ENCODE results near the gene NAA10.
A peak's percentile ranks its signal among the peaks of the same experiment; 100 is the strongest.

NAA10 gene

DNA sequence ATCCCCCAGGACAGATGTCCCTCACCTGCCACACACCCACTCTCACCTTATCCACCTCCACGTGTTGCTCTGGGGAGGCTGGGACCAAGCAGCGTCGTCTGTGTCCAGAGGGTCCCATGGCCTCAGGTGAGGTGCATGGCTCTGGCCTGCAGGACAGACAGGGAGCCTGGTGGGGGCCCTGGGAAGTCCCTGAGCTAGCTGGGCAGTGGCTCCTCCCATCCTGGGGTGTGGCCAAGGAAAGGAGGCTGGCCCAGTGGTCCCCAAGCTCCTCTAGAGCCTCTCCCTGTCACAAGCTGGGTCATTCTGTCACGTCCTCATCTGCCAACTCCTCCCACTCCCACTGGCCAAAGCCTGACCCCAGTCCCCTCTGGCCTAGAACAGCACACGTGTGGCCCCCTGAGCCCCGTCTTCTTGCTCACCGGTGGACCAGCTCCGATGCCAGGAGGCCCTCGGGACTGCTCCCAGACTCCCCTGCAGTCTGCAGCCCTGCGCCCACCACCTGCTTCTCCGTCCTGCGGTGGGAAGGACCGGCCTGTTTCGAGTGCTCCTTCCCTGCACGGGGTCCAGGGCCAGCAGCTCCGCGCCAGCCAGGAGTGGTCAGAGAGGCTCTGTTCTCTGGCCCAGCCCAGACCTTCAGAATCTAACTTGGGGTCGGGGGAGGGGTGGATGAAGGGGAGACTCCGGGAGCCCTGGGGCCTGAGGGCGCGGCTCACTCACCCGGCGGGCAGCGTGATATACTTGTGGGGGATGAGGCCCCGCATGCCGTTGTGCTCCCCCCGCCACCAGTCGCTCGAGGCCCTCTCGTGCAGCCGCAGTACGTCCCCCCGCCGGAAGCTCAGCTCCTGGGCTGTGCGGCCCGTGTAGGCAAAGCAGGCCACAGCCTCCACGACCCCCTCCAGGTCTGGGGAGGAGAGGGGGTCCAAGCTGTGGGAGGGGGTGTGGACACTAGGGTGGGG, 25.5 kb downstream of the NAA10 start:
- DNase-seq (ENCODE audit: low read depth in 2 of 2) = no peak

DNA sequence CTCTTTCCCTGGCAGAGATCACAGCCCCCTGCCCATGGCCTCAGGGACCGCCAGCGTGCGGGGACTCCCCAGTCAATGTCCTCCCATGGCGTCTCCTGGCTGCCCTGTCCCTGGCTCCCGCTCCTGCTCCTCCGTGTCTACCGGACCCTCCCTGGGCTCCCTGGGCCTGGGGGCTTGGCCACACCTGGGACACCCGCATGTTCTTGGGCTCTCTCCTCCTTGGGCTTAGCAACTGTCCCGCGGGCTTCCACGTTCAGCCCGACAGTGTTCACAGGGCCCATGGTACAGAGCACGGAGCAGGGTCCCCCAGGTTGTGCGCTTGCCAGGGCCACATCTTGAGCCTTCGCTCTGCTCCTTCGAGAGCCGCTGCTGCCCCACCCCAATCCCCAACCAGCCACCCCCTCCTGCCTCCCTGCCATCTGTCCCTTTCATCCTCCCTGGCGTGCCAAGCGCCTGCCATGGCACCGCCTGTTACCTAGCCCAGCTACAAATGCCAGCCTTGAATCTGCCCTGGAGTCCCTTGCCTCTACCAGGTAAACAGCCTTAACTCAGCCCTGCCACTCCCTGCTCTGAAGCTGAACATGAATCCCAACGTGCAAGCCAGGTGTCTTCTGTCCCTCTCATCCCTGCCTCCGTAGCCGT, 26.5 kb downstream of the NAA10 start:
- no peak for DNase-seq (ENCODE audit: low read depth in 2 of 2)

DNA sequence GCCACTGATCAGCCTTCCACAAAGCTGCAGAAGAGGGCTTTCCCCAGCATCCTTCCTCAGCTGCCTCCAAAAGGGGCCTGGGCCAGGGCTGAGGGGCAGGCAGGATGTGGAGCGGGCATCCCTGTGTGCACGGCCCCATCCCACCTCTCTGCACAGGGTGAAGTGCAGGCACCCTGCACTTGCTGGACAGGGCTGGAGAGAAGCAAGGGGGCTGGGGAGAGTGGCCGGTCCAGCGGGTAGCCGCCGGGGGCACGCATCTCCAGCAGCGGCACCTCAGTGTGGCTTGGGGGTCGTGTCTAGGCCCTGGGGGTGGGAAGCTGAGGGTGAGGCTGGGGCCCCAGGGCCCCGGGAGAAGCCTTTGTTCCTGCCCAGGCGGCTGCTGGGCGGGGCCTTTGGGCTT, 27.4 kb downstream of the NAA10 start:
- DNase-seq (ENCODE audit: low read depth in 2 of 2) = no peak

DNA sequence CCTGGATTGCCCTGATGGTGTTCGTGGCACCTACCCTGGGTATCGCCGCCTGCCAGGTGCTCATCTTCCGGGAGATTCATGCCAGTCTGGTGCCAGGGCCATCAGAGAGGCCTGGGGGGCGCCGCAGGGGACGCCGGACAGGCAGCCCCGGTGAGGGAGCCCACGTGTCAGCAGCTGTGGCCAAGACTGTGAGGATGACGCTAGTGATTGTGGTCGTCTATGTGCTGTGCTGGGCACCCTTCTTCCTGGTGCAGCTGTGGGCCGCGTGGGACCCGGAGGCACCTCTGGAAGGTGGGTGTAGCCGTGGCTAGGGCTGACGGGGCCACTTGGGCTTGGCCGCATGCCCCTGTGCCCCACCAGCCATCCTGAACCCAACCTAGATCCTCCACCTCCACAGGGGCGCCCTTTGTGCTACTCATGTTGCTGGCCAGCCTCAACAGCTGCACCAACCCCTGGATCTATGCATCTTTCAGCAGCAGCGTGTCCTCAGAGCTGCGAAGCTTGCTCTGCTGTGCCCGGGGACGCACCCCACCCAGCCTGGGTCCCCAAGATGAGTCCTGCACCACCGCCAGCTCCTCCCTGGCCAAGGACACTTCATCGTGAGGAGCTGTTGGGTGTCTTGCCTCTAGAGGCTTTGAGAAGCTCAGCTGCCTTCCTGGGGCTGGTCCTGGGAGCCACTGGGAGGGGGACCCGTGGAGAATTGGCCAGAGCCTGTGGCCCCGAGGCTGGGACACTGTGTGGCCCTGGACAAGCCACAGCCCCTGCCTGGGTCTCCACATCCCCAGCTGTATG, 28.5 kb downstream of the NAA10 start:
- no peak for DNase-seq (ENCODE audit: low read depth in 2 of 2)

DNA sequence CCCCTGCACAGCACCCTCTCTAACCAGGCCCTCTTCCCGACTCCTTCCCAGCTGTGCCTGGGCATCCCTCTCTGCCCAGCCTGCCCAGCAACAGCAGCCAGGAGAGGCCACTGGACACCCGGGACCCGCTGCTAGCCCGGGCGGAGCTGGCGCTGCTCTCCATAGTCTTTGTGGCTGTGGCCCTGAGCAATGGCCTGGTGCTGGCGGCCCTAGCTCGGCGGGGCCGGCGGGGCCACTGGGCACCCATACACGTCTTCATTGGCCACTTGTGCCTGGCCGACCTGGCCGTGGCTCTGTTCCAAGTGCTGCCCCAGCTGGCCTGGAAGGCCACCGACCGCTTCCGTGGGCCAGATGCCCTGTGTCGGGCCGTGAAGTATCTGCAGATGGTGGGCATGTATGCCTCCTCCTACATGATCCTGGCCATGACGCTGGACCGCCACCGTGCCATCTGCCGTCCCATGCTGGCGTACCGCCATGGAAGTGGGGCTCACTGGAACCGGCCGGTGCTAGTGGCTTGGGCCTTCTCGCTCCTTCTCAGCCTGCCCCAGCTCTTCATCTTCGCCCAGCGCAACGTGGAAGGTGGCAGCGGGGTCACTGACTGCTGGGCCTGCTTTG, 29.2 kb downstream of the NAA10 start:
- no peak for DNase-seq (ENCODE audit: low read depth in 2 of 2)

DNA sequence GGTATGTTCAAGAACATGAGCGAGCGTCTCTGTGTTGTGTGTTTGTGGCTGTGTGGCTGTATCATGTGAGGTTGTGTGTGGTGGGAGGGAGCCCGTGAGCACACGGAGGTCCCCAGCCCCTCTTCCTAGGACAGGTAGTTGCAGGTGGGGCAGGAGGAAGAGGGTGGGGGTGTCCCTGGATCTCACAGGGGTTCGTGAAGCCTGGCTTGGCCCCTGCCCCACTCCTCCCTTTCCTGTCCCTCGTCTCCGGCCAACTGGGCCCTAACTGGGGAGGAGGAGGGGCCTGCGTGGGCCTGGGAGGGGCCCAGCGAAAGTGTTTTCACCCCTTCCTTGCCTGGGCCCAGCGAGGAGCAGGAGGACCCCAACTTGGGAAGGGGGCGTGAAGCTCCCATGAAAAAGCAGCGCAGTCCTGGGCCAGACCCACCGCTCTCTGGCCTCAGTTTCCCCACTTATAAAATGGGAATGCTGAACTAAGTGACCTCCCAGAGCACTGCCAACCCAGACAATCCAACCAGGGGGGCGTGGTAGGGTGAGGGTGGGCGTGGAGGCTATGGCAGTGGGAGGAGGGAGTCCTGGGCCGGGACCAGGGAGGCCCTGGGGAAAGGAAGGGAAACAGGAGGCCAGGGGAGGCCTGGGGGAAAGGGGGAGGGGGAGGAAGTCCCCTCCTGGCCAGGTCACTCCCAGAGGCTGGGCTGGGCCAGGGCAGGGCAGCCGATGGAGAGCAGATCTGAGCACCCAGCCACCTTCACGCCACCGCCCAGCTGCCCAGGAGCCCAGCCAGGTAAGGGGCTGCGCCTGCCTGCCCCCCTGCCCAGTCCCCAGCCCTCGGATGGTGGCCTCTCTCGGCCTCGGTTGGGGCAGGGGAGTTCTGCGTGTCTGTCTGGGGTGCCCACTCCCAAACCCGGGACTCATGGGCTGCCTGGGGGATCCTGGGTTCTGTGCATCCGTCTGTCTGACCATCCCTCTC, 30.6 kb downstream of the NAA10 start, which contains the start of gene AVPR2:
Gene AVPR2 (plus strand): TSS at position 683 of the 967 bp plus-strand sequence. CDS start 473 bp downstream, outside the sequence.
- no peak for DNase-seq (ENCODE audit: low read depth in 2 of 2)

DNA sequence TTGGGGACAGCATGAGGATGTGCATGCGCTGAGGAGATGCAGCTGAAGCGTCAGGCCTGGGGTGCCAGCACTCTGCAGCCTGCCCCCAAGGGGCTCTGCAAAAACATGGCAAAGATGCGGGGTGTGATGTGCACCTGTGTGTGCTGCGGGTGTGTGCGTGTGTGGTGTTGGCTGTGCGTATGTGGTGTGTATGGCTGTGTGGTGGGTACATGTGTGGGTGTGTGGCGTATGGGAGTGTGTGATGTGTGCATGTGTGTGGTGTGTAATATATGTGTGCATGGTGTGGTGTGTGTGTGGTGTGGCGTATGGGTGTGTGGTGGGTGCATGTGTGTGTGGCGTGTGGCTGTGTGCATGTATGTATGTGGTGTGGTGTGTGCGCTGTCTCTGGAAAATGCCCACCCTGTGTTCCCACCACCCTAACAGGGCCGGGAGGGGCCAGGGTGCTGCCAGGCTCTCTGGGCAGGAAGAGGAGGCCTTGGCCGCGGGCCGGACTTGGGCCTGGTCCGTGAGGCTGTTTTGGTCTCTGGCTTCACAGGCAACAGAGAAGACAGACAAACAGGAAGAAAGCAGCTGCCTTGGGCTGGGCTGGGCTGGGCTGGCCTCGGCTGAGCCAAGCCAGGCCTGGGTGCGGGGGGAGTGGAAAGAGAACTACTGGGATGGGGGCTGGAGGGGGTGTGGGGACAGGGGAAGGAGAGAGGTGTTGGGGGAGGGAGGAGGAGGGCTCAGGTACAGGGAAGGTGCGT, 31.4 kb downstream of the NAA10 start:
- no peak for DNase-seq (ENCODE audit: low read depth in 2 of 2)

DNA sequence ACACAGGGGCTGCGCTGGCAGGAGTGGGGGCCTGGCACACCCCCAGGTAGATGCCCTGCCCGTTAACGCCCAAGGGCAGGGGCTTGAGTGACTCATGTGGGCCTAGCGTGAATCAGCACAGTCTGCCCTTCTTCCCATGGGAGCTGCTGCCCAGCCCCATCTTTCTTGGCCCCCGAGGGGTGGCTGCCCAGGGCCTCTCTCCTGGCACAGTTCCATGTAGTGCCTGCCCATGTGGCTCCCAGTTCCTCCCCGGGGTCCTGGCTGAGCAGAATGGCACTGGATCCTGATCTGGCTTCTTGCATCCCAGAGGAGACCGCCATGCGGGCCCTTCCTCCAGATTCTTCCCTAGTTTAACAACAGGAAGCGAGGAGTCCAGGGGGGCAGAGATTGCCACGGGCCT, 32.5 kb downstream of the NAA10 start:
- no peak for DNase-seq (ENCODE audit: low read depth in 2 of 2)

DNA sequence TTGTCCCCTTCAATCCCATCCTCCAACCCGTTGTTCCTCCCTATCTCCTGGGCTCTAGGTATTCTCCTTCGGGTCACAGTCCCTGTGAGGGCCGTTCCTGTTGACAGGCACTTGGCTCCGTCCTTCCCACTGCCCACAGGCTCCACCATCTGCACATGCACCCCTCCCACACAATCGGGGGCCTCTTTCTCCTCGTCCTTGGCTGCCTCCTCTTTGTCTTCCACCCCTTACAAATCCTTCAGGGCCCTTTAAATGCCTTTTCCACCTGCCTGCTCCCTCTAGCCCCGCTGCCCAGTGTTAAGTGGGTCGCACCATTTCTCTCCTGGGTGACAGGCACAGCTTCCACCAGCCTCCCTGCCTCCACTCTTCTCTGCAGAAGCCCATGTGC, 33.1 kb downstream of the NAA10 start:
- DNase-seq (ENCODE audit: low read depth in 2 of 2) = no peak

DNA sequence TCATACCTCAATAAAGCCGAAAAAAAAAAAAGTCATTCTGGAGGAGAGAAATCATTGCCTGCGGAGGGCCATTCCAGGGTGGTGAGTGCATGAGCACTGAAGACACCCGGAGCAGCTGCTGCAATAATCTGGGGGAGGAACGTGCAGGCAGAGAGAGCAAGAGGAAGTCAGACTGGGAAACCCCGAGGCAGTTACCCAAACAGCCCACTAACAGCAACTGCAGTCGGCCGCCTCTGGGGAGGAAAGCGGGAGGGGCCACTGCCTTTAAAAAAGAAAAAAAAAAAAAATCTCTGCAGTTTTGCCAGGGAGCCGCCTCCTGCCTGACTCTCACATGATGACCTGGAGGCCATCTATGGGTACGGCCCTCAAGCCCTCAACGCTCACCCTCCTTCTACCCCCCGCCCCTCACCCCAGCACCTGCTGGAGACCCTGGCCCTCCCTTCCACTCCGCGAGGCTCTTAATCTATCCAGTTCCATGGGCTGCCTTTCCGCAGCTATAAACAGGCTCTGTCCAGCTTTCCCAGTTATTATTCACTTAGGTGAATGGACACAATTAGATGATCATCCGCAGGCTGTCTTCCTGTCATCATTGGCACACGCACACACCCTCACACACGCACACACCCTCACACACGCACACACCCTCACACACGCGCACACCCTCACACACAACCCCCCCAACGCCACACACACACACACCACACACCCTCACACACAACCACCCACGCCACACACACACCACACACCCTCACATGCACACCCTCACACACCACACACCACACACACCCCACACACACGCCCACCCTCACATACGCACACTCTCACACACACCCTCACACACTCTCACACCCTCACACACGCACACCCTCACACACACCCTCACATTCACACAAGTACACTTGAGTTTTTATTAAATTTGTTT, 33.7 kb downstream of the NAA10 start:
- peak in 1 of 2 donors; percentile 46 for DNase-seq (ENCODE audit: low read depth in 2 of 2)

DNA sequence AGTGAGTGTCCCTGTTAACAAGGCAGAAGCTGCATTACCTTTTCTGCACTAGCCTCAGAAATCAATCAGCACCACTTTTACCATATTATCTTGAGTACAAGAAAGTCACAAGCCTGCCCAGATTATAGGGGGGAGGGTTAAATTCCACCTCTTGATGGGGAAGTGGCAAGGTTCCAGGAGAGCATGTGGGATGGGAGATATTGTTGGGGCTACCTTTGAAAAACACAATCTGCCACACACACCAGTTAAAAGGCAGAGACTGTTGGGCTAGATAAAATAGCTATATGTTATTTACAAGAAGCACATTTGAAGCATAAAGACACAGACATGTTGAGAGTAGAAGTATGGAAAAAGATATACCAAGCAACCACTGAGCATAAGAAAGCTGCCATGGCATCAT, 36.9 kb downstream of the NAA10 start:
- DNase-seq (ENCODE audit: low read depth in 2 of 2) = no peak

DNA sequence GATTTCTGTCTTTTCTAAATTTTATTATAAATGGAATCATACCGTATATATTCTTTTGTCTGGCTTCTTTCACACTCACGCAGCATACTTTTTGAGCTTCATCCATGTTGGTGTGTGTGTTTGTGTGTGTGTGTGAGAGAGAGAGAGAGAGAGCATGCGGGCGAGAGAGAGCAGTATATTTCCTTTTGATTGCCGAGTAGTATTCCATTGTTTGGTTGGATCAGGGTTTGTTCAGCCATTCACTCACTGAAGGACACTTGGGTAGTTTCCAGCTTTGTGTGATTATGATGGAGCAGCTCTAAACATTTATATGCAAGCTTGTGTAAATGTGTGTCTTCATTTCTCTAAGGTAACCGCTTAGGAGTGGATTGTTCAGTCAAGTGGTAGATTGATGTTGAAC, 45.7 kb downstream of the NAA10 start:
- no peak for DNase-seq (ENCODE audit: low read depth in 2 of 2)

DNA sequence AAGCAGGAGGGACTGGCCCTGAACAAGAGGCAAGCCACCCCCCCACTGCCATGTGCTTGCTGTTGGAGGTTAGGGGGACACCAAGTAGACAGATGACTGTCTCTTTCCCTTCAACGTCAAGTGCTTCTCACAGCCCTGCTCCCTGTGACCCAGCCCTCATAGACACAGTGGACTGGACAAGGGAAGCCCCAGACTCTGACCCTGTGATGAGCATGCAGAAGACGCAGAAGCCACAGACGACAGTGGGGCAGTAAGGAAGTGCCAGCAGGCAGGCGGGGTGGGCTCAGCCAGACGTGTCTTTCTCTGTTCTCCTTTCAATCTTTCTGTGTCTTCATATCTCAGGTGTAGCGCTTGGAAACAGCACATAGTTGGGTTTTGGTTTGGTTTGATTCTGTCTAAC, 46.5 kb downstream of the NAA10 start:
- no peak for DNase-seq (ENCODE audit: low read depth in 2 of 2)

DNA sequence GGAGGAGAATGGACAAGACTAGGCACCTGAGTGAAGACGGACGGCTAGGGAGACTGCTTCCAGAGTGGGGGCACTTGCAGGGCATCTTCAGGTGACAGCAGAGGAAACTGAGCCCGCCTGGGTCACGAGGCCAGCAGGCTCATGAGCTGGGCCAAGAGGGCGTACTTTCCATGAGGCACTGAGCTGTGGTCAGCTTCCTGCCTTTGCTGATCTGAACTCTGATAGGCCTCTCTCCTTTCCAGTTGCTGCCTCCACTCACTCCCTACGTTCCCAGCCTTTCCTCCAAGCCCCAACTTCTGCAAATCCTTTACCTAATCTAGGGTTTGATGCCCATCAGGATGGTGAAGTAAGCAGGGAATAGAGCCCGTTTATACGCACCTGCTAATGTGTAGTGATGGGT, 47.5 kb downstream of the NAA10 start:
- DNase-seq (ENCODE audit: low read depth in 2 of 2) = no peak

DNA sequence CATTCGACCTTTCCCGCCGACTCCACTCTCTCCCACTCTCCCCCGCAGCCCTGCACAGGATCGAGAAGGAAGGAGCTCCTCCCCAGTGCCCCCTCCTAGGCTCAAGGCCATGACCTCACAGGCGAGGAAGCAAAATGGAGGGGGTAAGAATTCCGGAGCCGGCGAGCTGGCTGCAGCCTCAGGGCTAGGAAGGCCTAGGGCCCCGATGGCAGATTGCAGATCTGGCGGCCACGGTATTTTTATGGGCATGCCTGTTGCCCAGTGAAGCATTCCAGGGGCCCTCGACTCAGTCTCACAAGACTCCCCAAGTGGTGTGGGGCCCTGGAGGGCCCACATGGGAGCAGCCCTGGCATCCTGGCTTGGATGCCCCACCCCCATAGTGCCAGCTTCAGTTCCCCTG, 47.9 kb downstream of the NAA10 start:
- no peak for DNase-seq (ENCODE audit: low read depth in 2 of 2)

DNA sequence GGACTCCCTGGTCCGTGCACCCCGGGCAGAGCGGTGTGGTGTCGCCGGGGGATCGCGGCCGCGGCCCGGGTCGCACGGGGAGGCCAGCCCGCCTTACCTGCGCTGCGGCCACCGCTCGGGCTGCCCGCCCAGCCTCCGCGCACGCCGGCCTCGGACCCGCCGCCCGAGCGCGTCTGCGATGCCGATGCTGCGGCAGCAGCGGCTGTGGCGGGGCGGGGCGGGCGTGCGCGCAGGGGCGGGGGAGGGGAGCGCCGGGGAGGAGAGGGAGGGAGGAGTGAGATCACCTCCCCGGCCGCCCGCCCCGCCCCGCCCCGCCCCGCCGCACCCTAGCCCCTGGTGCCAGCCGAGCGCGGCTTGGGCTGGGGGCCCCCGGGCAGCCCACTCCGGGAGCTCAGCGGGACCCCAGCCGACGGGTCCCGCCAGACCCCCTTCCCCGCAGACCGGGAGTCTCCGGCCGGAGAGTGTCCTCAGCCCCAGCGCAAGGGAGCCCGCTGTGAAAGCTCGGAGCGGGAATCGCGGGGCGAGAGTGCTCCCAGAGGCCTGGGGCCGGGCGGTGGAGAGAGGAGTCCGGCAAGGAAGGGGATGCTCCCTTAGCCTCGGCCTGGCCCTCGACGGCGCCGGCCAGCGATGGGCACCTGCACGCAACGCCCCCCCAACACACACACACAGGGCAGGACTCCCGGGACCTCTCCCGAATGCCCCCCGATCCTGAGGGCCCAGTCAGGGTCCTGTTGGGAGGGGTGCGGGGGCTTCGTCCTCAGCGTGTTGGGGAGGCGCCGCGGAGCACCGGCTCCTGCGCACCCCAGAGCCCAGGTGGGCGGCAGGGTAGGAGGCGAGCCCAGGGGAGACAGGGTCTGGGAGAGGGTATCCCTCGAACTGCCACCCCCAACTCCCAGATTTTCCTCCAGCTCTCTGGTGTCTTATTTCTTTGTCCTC, 48.6 kb downstream of the NAA10 start, which contains the start of gene L1CAM:
Gene L1CAM (minus strand): TSS at position 206 of the 936 bp plus-strand sequence. CDS start 10,337 bp downstream, outside the sequence.
- no peak for DNase-seq (ENCODE audit: low read depth in 2 of 2)

DNA sequence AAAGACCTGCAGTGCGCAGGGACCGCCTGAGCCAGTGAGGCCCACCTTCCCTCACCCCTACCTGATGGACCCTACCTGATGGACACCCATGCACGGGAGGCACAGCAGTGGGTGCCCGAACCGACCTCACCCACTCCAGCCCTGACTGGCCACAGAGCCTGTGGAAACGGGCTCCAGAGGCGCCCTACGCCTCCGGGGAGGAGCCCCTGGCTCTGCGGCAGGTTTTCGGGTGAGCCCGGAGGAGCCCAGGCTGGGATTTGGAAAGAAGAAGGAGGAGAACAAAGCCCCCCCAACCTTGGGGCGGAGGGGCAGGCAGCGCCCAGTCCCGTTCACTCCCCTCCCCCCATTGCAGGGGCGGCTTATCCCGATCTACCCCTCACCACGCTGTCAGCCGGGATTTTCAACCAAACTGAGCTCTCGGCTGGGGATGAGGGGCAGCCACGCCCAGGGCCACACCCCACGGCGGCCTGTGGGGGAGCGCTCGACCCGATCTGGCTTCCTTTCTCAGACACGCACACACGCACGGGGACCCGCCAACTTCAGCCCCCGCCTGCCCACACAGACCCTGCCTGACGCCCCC, 49.5 kb downstream of the NAA10 start:
- DNase-seq (ENCODE audit: low read depth in 2 of 2) = no peak
